Stimulated activated CD4-positive, alpha-beta T cell treated with anti-CD3 and anti-CD28 coated beads, Interleukin-4, amount 100 ng/mL, for 24 hours (primary cell): ENCODE results near the gene TNNI3.
"Not testable (repeated sequence)": the region's sequence is repeated elsewhere in the genome, so short reads cannot be mapped to it uniquely, and the experiment has no call there.

Experiments
- DNase-seq: peaks from one replicate; pipeline ENCODE4 v3.0.0-alpha.2; 2020

TNNI3 gene

GRCh38 chr19:55111238-55111831 lies 46.2 kb downstream of the TNNI3 start:
- no peak for DNase-seq

GRCh38 chr19:55109527-55110291 lies 47.8 kb downstream of the TNNI3 start:
- no peak for DNase-seq

GRCh38 chr19:55107252-55107651 lies 50.3 kb downstream of the TNNI3 start:
- not testable (repeated sequence) for DNase-seq

GRCh38 chr19:55106591-55106990 lies 50.9 kb downstream of the TNNI3 start:
- no peak for DNase-seq

- DNase-seq: no peak
Measured at GRCh38 chr19:55105237-55105636, 52.3 kb downstream of the TNNI3 start.

GRCh38 chr19:55103190-55103589 lies 54.3 kb downstream of the TNNI3 start:
- DNase-seq: no peak
